ENCODE measurements around the gene BIN2. TPM values are rescaled to one million over a fixed set of nuclear protein-coding genes. Genes with fewer than 3 reads are reported as not detected.
"Not testable (repeated sequence)": the region's sequence is repeated elsewhere in the genome, so short reads cannot be mapped to it uniquely, and the experiment has no call there.

BIN2 gene
- total and polyA plus RNA-seq, 10 of the 15 experiments (the other 5 are each of a cell fraction or from before 2014, with no cell fraction given): 8.6 to 42.9 (median 32.1) TPM

GRCh38 chr12:51272810-51273209 lies 51.2 kb downstream of the BIN2 start:
- RAD21 ChIA-PET (ENCODE audit: unreplicated experiment): interaction anchor here (1.0 kb wide), 1 partner anchor 55 kb away, joined by 3 read pairs; the partner anchor contains the start of gene POU6F1
- in situ Hi-C loops (cut with MboI): not testable (repeated sequence)

GRCh38 chr12:51270951-51271518 lies 52.9 kb downstream of the BIN2 start:
- Histone ChIP-seq H3K4me1 (ENCODE audit: control insufficient read depth, insufficient read depth, low read length) (peaks cover 6% of the 10 kb centered on the region), H3K9ac (ENCODE audit: control insufficient read depth, insufficient read depth, low read length) (no peak overlapping the region), H3K27me3 (replicated peaks in 1 of 2; ENCODE audit: control insufficient read depth in 2 of 2, insufficient read depth in 2 of 2, low read length in 1 of 2) (peaks cover 1 to 6% of the 10 kb centered on the region in 2 experiments; a peak in 2 of 4 replicates), H3K36me3 (ENCODE audit: control insufficient read depth in 2 of 2, insufficient read depth in 2 of 2, low read length in 1 of 2) (no peaks in the 10 kb centered on the region), H3K4me3 (peak overlapping the region; percentile 65), H4K20me1 (ENCODE audit: control insufficient read depth, insufficient read depth) (no peaks in the 10 kb centered on the region), H2AFZ (ENCODE audit: control insufficient read depth, low read depth, low read length) (no peak overlapping the region; the same call in 1 of the 2 replicates), H3K9me3 (replicated peaks; ENCODE audit: control insufficient read depth, insufficient read depth, low read length) (no peaks in the 10 kb centered on the region), H3K4me2 (ENCODE audit: control insufficient read depth, insufficient read depth) (peak overlapping the region; percentile 100), H3K27ac (ENCODE audit: control insufficient read depth, insufficient read depth) (no peak overlapping the region), H3K79me2 (ENCODE audit: control insufficient read depth, insufficient read depth, low read length) (no peaks in the 10 kb centered on the region)
- WGBS (ENCODE audit: insufficient coverage, insufficient replicate concordance, low lambda C conversion rate, missing lambda C conversion rate): 42% methylated on average over 9 of the region's 9 CpGs
- CTCF ChIA-PET: interaction anchor here (0.8 to 6.1 kb wide), 7 partner anchors 9 to 249 kb away, joined by 3 to 92 read pairs (median 4); partner anchors contain the start of gene DAZAP2
- POLR2A ChIA-PET: interaction anchor here (0.6 to 0.7 kb wide), 3 partner anchors 56 to 241 kb away, joined by 3 to 4 read pairs (median 3); no protein-coding TSS in a partner anchor
- FAIRE-seq: no peak
- intact Hi-C loops (cut with micrococcal nuclease; ENCODE audit: unreplicated experiment) (loop anchor here (10.0 kb wide), 1 partner anchor 254 kb away; no protein-coding TSS in a partner anchor), in situ Hi-C loops (cut with MboI) (no loop called here)
- RAD21 ChIA-PET (ENCODE audit: unreplicated experiment): interaction anchor here (1.0 to 2.6 kb wide), 4 partner anchors 10 to 251 kb away, joined by 3 to 49 read pairs (median 3); no protein-coding TSS in a partner anchor
- TF ChIP-seq ZNF687 (IDR thresholded peaks at IDR 0.05): no peak
- TF ChIP-seq E4F1 (IDR thresholded peaks at IDR 0.05; ENCODE audit: borderline replicate concordance, partially characterized antibody): no peak
- no peak for ATAC-seq
- SMC1A ChIA-PET (ENCODE audit: uncharacterized antibody, unreplicated experiment): interaction anchor here (0.6 to 6.9 kb wide), 8 partner anchors 19 to 763 kb away, joined by 3 to 67 read pairs (median 5); no protein-coding TSS in a partner anchor
- DNase-seq (ENCODE audit: low read depth, low spot score): no peak
- BruUV-seq (replicated peaks): no TSS peak

More at GRCh38 chr12:51272810-51273209, 51.2 kb downstream of the BIN2 start:
- POLR2A ChIA-PET; H3K27ac ChIP-seq (ENCODE audit: control insufficient read depth, insufficient read depth); FAIRE-seq; BruUV-seq (replicated peaks); DNase-seq (ENCODE audit: low read depth, low spot score); H3K79me2 ChIP-seq (ENCODE audit: control insufficient read depth, insufficient read depth, low read length); CTCF ChIA-PET; H3K9ac ChIP-seq (ENCODE audit: control insufficient read depth, insufficient read depth, low read length); H2AFZ ChIP-seq (ENCODE audit: control insufficient read depth, low read depth, low read length); H3K27me3 ChIP-seq (replicated peaks in 1 of 2; ENCODE audit: control insufficient read depth in 2 of 2, insufficient read depth in 2 of 2, low read length in 1 of 2); H4K20me1 ChIP-seq (ENCODE audit: control insufficient read depth, insufficient read depth); H3K9me3 ChIP-seq (replicated peaks; ENCODE audit: control insufficient read depth, insufficient read depth, low read length); ATAC-seq; H3K36me3 ChIP-seq (ENCODE audit: control insufficient read depth in 2 of 2, insufficient read depth in 2 of 2, low read length in 1 of 2); H3K4me3 ChIP-seq; H3K4me2 ChIP-seq (ENCODE audit: control insufficient read depth, insufficient read depth); H3K4me1 ChIP-seq (ENCODE audit: control insufficient read depth, insufficient read depth, low read length): not testable (repeated sequence)
- SMC1A ChIA-PET (ENCODE audit: uncharacterized antibody, unreplicated experiment): interaction anchor here (6.9 kb wide), 1 partner anchor 68 kb away, joined by 67 read pairs; no protein-coding TSS in a partner anchor
- 87% methylated on average over 7 of the region's 7 CpGs for WGBS (ENCODE audit: insufficient coverage, insufficient replicate concordance, low lambda C conversion rate, missing lambda C conversion rate)
- intact Hi-C loops (cut with micrococcal nuclease; ENCODE audit: unreplicated experiment): loop anchor here (10.0 kb wide), 1 partner anchor 252 kb away; no protein-coding TSS in a partner anchor
